H1 (cell line): ENCODE results near the gene TMEM266. TPM values are rescaled to one million over a fixed set of nuclear protein-coding genes. Genes with fewer than 3 reads are reported as not detected.

Source experiments
- CHD7 ChIP-seq: fragments of 300-600 bp; sonication (generic); IDR thresholded peaks from 2 replicates; pipeline ENCODE4 v1.7.1; 2012; ENCODE audit warnings: low read length, moderate library complexity, mild to moderate bottlenecking, inconsistent platforms; ENCODE audit not compliant: insufficient replicate concordance
- KDM1A ChIP-seq: fragments of 200-600, 300-600 bp; sonication (generic); IDR thresholded peaks from 2 replicates; pipeline ENCODE4 v1.7.1; 2016; ENCODE audit warnings: mild to moderate bottlenecking, low read length, borderline replicate concordance
- polyA plus RNA-seq, 7 experiments: library from polyadenylated mRNA; depleted of rRNA in 3 of 7; stranded (reverse) in 5 of 7; unstranded in 2 of 7; fragments of >200 nt in 5 of 7; fragments of 200-250 nt in 2 of 7; gene quantifications; 1 replicate in 5 of 7; 2 replicates in 1 of 7; 4 replicates in 1 of 7; pipeline versions ENCODE4 v1.2.1 to v1.2.3, GENCODE V29; 2011 to 2013; ENCODE audit warnings: missing spikeins in 2 of 7, mixed read lengths in 2 of 7
- total RNA-seq: library from RNA; stranded (reverse); fragmentation: NEBNext Ultra II Directional; extraction: Animal tissue kit (Norgen Biotek cat#: 25700); gene quantifications from 2 replicates; pipeline ENCODE4 v1.2.1, GENCODE V29; 2021

Gene TMEM266
- total and polyA plus RNA-seq, 2 of the 8 experiments (the other 6 are each of a cell fraction or from before 2014, with no cell fraction given) = 2.6 TPM

GRCh38 chr15:76197703-76198455, 138.1 kb downstream of the TMEM266 start (continued):
- no peak for TF ChIP-seq CHD7
- 0 out of 2 replicates have a peak, but pooled peaks have one; percentile 39 for TF ChIP-seq KDM1A
- TF ChIP-seq, all 59 proteins: peak for 1
